HepG2 (cell line): Measurements from ENCODE around the gene HOXA10. TPM values are rescaled to one million over a fixed set of nuclear protein-coding genes. Genes with fewer than 3 reads are reported as not detected.

Experiments
- ARHGAP35 ChIP-seq: sonication (generic); formaldehyde crosslinking; IDR thresholded peaks from 2 replicates; pipeline ENCODE4 v1.9.0; 2022; ENCODE audit warnings: mild to moderate bottlenecking, inconsistent platforms, moderate library complexity, missing genetic modification reagents, borderline replicate concordance
- BORCS8-MEF2B ChIP-seq: sonication (generic); formaldehyde crosslinking; IDR thresholded peaks from 2 replicates; pipeline ENCODE4 v1.8.0; 2022; ENCODE audit warnings: mild to moderate bottlenecking, missing genetic modification reagents
- CBX2 ChIP-seq, 2 experiments: fragments of 200-600 bp in 1 of 2; sonication (generic); formaldehyde crosslinking in 1 of 2; IDR thresholded peaks; 2 replicates each; pipeline versions ENCODE4 v1.7.0 to v1.8.1; 2018 to 2022; ENCODE audit warnings: low read depth in 2 of 2, low read length in 1 of 2, mild to moderate bottlenecking in 1 of 2, missing genetic modification reagents in 1 of 2
- DMAP1 ChIP-seq: IDR thresholded peaks from 2 replicates; pipeline ENCODE4 v1.6.1; 2016
- ETV5 ChIP-seq: IDR thresholded peaks from 2 replicates; pipeline ENCODE4 v1.6.1; 2018; ENCODE audit warnings: missing biosample characterization, missing genetic modification reagents, inconsistent platforms, borderline replicate concordance
- GABPB1 ChIP-seq: IDR thresholded peaks from 2 replicates; pipeline ENCODE4 v1.6.1; 2016; ENCODE audit warnings: mild to moderate bottlenecking, missing genetic modification reagents, moderate library complexity, missing compliant biosample characterization
- HOXA7 ChIP-seq: sonication (generic); formaldehyde crosslinking; IDR thresholded peaks from 2 replicates; pipeline ENCODE4 v1.8.1; 2022; ENCODE audit warnings: mild to moderate bottlenecking, missing genetic modification reagents, moderate library complexity
- KDM4B ChIP-seq: sonication (generic); formaldehyde crosslinking; IDR thresholded peaks from 2 replicates; pipeline ENCODE4 v1.4.0; 2020; ENCODE audit warnings: missing genetic modification reagents
- KDM6A ChIP-seq: IDR thresholded peaks from 2 replicates; pipeline ENCODE4 v1.6.1; 2016; ENCODE audit warnings: low read depth
- MTF1 ChIP-seq: sonication (generic); formaldehyde crosslinking; IDR thresholded peaks from 2 replicates; pipeline ENCODE4 v1.5.0; 2020; ENCODE audit warnings: missing genetic modification reagents
- MXD4 ChIP-seq: IDR thresholded peaks from 2 replicates; pipeline ENCODE4 v1.6.1; 2016; ENCODE audit warnings: mild to moderate bottlenecking, missing biosample characterization, missing genetic modification reagents
- RAD21 ChIP-seq: fragments of 450-650 bp; formaldehyde crosslinking; IDR thresholded peaks from 2 replicates; pipeline ENCODE4 v1.5.0; 2020; ENCODE audit warnings: mild to moderate bottlenecking
- RBAK ChIP-seq: sonication (generic); formaldehyde crosslinking; IDR thresholded peaks from 2 replicates; pipeline ENCODE4 v1.5.1; 2020; ENCODE audit warnings: mild to moderate bottlenecking, missing genetic modification reagents
- SATB2 ChIP-seq: sonication (generic); formaldehyde crosslinking; IDR thresholded peaks from 2 replicates; pipeline ENCODE4 v1.5.0; 2020; ENCODE audit warnings: missing genetic modification reagents
- SRF ChIP-seq: IDR thresholded peaks from 2 replicates; pipeline ENCODE4 v1.6.1; 2011; ENCODE audit warnings: mild to moderate bottlenecking, low read depth, low read length, moderate library complexity
- STAG1 ChIP-seq: sonication (generic); formaldehyde crosslinking; IDR thresholded peaks from 2 replicates; pipeline ENCODE4 v1.4.0; 2020; ENCODE audit warnings: missing genetic modification reagents
- ZNF12 ChIP-seq: sonication (generic); formaldehyde crosslinking; IDR thresholded peaks from 2 replicates; pipeline ENCODE4 v1.5.0; 2020; ENCODE audit warnings: missing genetic modification reagents
- ZNF292 ChIP-seq: sonication (generic); formaldehyde crosslinking; IDR thresholded peaks from 2 replicates; pipeline ENCODE4 v1.8.1; 2022; ENCODE audit warnings: mild to moderate bottlenecking, low read depth, missing genetic modification reagents, borderline replicate concordance
- ZNF3 ChIP-seq: IDR thresholded peaks from 2 replicates; pipeline ENCODE4 v1.7.0; 2017; ENCODE audit warnings: inconsistent platforms
- ZNF326 ChIP-seq: sonication (generic); formaldehyde crosslinking; IDR thresholded peaks from 2 replicates; pipeline ENCODE4 v1.4.0; 2020; ENCODE audit warnings: missing genetic modification reagents, borderline replicate concordance
- ZNF546 ChIP-seq: sonication (generic); formaldehyde crosslinking; conservative IDR thresholded peaks from 2 replicates; pipeline ENCODE4 v1.8.1; 2023; ENCODE audit warnings: mild to moderate bottlenecking, missing genetic modification reagents
- ZNF615 ChIP-seq: sonication (generic); formaldehyde crosslinking; IDR thresholded peaks from 2 replicates; pipeline ENCODE4 v1.5.0; 2020; ENCODE audit warnings: mild to moderate bottlenecking, missing genetic modification reagents, borderline replicate concordance
- ZNF670 ChIP-seq: sonication (generic); formaldehyde crosslinking; IDR thresholded peaks from 2 replicates; pipeline ENCODE4 v1.8.0; 2022; ENCODE audit warnings: mild to moderate bottlenecking, missing genetic modification reagents, borderline replicate concordance
- ZNF777 ChIP-seq: sonication (generic); formaldehyde crosslinking; IDR thresholded peaks from 2 replicates; pipeline ENCODE4 v1.4.0; 2020; ENCODE audit warnings: missing genetic modification reagents
- polyA plus RNA-seq, 8 experiments: library from polyadenylated mRNA; depleted of rRNA in 3 of 8; stranded (reverse) in 7 of 8; unstranded in 1 of 8; fragments of >200 nt; fragmentation: Illumina TruSeq in 4 of 8; extraction: Trizol in 4 of 8; gene quantifications; 2 replicates each; pipeline versions ENCODE4 v1.2.1 to v1.2.3, GENCODE V29; 2011 to 2016; ENCODE audit warnings: low read depth in 4 of 8, missing spikeins in 1 of 8, mixed read lengths in 1 of 8; ENCODE audit not compliant: insufficient read depth in 1 of 8
- total RNA-seq, 5 experiments: library from RNA; depleted of rRNA; stranded (reverse); fragments of >200 nt; fragmentation: Illumina TruSeq; extraction: Trizol; gene quantifications; 2 replicates each; pipeline ENCODE4 v1.2.3, GENCODE V29; 2016; ENCODE audit warnings: low read depth in 1 of 5
- TF ChIP-seq, protein P1 (sequence below): sonication (generic); formaldehyde crosslinking; IDR thresholded peaks from 2 replicates; pipeline ENCODE4 v1.4.0; 2020; ENCODE audit warnings: missing genetic modification reagents
- TF ChIP-seq, protein P2 (sequence below): sonication (generic); formaldehyde crosslinking; IDR thresholded peaks from 2 replicates; pipeline ENCODE4 v1.9.0; 2021; ENCODE audit warnings: missing genetic modification reagents, mild to moderate bottlenecking, borderline replicate concordance
- TF ChIP-seq, protein P3 (sequence below): sonication (generic); formaldehyde crosslinking; IDR thresholded peaks from 2 replicates; pipeline ENCODE4 v1.8.1; 2023; ENCODE audit warnings: mild to moderate bottlenecking, missing genetic modification reagents

Gene HOXA10
- total and polyA plus RNA-seq, 2 of the 13 experiments (the other 11 are each of a cell fraction or from before 2014, with no cell fraction given) = not detected

DNA sequence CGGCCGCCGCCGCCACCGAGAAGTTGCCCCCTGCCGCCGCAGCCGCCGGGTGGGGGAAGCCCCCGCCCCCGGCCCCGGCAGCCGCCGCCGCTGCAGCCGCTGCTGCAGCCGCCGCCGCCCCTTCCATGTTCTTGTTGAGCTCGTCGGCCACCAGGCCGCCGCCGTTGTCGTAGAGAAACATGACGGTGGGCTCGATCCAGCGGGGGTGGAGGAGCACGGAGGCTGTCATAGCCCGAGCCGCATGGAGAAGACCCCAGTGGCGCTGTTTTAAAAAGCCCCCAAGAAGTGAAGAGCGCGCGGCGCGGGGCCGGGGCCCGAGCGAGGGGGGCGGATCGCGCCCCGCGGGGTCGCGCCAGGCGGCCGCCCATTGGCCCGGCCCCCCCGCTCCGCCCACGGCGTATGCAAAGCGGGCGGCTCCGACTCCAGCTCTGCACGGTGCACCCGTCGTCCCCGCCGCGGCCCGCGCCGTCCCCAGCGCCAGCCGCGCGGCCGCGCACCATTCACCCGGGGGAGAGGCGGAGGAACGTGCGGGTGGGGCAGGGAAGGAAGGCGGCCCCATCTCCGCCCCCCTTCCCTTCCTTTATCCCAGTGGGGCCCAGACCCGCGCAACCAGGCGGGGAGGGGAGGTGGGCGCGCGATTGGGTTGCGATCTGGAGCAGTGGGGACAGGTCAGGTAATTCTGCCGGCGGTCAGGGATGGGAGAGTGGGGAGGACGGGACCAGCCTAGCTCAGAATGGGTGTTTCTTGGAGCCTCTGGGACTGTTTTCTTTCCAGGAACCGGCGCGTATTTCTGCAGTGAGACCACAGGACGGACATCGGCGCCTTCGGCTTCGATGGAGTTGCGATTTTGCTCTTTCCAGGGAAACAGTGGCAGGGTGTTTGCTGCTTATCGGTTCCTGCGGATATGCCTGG is 26.0 kb upstream of the HOXA10 start, which contains the start of gene HOXA13 (continued):
- TF ChIP-seq, protein P1, sequence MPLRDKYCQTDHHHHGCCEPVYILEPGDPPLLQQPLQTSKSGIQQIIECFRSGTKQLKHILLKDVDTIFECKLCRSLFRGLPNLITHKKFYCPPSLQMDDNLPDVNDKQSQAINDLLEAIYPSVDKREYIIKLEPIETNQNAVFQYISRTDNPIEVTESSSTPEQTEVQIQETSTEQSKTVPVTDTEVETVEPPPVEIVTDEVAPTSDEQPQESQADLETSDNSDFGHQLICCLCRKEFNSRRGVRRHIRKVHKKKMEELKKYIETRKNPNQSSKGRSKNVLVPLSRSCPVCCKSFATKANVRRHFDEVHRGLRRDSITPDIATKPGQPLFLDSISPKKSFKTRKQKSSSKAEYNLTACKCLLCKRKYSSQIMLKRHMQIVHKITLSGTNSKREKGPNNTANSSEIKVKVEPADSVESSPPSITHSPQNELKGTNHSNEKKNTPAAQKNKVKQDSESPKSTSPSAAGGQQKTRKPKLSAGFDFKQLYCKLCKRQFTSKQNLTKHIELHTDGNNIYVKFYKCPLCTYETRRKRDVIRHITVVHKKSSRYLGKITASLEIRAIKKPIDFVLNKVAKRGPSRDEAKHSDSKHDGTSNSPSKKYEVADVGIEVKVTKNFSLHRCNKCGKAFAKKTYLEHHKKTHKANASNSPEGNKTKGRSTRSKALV (CRISPR knock-in tag) = no peak
- TF ChIP-seq GABPB1 (CRISPR knock-in tag) (no peak), ZNF326 (CRISPR knock-in tag) (no peak), SATB2 (no peak), HOXA7 (CRISPR knock-in tag) (no peak), ZNF670 (CRISPR knock-in tag) (no peak), MTF1 (CRISPR knock-in tag) (no peak), STAG1 (no peak), ARHGAP35 (CRISPR knock-in tag) (0 out of 2 replicates have a peak, but pooled peaks have one; percentile 63), KDM4B (no peak), SRF (no peak), ZNF12 (CRISPR knock-in tag) (no peak), ZNF292 (CRISPR knock-in tag) (no peak), ETV5 (CRISPR knock-in tag) (no peak), CBX2 (IDR thresholded peaks at IDR 0.05; ENCODE audit: low read depth, low read length) (0 out of 2 replicates have a peak, but pooled peaks have one; percentile 61), CBX2 (CRISPR knock-in tag; IDR thresholded peaks at IDR 0.05; ENCODE audit: low read depth) (no peak), MXD4 (CRISPR knock-in tag) (no peak), ZNF615 (no peak), ZNF777 (peak; percentile 76; the same call in 1 of the 2 replicates), ZNF546 (CRISPR knock-in tag) (no peak), RAD21 (no peak), ZNF3 (CRISPR knock-in tag) (no peak), KDM6A (CRISPR knock-in tag) (no peak), RBAK (CRISPR knock-in tag) (no peak), BORCS8-MEF2B (CRISPR knock-in tag) (no peak), DMAP1 (CRISPR knock-in tag) (no peak)
- TF ChIP-seq, protein P2, sequence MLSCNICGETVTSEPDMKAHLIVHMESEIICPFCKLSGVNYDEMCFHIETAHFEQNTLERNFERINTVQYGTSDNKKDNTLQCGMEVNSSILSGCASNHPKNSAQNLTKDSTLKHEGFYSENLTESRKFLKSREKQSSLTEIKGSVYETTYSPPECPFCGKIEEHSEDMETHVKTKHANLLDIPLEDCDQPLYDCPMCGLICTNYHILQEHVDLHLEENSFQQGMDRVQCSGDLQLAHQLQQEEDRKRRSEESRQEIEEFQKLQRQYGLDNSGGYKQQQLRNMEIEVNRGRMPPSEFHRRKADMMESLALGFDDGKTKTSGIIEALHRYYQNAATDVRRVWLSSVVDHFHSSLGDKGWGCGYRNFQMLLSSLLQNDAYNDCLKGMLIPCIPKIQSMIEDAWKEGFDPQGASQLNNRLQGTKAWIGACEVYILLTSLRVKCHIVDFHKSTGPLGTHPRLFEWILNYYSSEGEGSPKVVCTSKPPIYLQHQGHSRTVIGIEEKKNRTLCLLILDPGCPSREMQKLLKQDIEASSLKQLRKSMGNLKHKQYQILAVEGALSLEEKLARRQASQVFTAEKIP = no peak
- TF ChIP-seq, protein P3, sequence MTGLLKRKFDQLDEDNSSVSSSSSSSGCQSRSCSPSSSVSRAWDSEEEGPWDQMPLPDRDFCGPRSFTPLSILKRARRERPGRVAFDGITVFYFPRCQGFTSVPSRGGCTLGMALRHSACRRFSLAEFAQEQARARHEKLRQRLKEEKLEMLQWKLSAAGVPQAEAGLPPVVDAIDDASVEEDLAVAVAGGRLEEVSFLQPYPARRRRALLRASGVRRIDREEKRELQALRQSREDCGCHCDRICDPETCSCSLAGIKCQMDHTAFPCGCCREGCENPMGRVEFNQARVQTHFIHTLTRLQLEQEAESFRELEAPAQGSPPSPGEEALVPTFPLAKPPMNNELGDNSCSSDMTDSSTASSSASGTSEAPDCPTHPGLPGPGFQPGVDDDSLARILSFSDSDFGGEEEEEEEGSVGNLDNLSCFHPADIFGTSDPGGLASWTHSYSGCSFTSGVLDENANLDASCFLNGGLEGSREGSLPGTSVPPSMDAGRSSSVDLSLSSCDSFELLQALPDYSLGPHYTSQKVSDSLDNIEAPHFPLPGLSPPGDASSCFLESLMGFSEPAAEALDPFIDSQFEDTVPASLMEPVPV (CRISPR knock-in tag) = no peak
